ENCODE results near the gene BABAM2. TPM values are rescaled to one million over a fixed set of nuclear protein-coding genes. Genes with fewer than 3 reads are reported as not detected.
A peak's percentile ranks its signal among the peaks of the same experiment; 100 is the strongest.
"Not testable (repeated sequence)": the region's sequence is repeated elsewhere in the genome, so short reads cannot be mapped to it uniquely, and the experiment has no call there.

Gene BABAM2
- 10 to 100 TPM; 11.1 to 23.9 (median 20.6) TPM for polyA plus RNA-seq

DNA sequence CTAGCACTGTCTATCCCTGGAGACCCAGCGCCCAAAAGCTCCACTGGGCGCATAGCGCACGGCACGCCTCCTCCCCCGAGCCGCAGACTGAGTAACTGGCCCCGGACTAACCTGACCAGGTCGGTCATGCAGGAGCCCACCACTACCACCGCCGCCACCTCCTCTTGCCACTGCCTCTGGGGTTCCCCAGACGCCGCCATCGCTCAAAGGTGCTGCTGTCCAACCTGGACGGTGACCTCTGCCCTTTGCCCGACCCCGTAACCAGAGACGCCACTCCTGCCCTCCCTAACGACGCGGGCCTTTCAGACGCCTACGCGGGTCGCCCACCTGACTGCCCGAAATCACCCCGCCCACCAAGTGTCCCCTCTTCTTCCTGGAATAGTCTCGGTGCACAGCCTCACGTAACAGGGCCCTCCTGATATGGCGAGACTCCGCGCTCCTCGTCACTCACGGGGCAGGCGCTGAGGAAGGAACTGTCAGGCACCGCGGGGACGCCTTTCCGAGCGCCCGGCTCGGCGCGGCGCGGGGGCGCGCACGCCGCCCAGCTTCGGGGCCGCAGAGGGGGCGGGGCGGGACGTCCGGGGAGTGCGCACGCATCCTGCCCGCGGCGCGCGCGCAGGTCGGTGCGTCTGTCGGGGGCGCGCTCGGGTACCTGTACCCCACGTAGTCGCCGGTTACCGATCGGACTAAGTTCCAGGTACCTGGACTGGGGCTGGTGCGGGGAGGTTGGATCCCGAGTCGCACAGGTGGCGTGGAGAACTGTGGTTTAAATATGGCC lies at the start of gene BABAM2, which contains the start of gene RBKS:
TSS of gene BABAM2 (plus strand) at position 584 of the 778 bp plus-strand sequence. CDS start 3,828 bp downstream, outside the sequence.
TSS of gene RBKS (minus strand) at position 242 of the 778 bp plus-strand sequence. CDS start at position 200, 42 bp downstream.
- 0 to 1% (median 0%) methylated on average over 68 to 79 of the region's 79 CpGs for WGBS, 3 donors

DNA sequence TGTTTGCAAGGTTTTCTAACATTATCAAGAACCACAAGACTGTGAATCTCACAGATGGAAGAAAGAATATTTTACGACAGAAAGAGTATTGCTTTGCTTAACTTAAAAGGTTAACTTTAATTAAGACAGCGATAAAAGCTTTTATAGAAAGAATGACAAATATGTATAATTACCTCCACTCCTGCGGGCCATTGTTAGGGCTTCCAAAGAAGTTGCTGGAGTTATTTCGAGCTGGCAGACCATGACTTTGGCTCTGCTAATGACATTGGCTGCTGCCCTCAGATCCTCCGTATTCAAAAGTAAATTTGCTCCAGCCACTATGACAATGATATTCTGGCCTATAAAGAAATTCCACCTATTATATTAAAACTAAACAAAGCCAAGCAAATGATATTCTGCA lies 47.6 kb upstream of the BABAM2 start:
- 91 to 93% (median 92%) methylated on average over 5 of the region's 5 CpGs for WGBS, 3 donors
- no peak overlapping the region for H3K27ac ChIP-seq (ENCODE audit: low read depth, low read length)

More for the DNA sequence above, at the start of gene BABAM2, which contains the start of gene RBKS:
- H3K27ac ChIP-seq (ENCODE audit: low read depth, low read length) = peak within 1 kb of the TSS; percentile 55

GRCh38 chr2:27843992-27844391 lies 46.5 kb upstream of the BABAM2 start:
- H3K27ac ChIP-seq (ENCODE audit: low read depth, low read length) = no peak overlapping the region
- WGBS, 3 donors = 97 to 98% (median 97%) methylated on average over 7 of the region's 7 CpGs

GRCh38 chr2:27844821-27845255 lies 45.7 kb upstream of the BABAM2 start:
- 60 to 81% (median 74%) methylated on average over 4 of the region's 4 CpGs for WGBS, 3 donors
- H3K27ac ChIP-seq (ENCODE audit: low read depth, low read length) = no peak overlapping the region

DNA sequence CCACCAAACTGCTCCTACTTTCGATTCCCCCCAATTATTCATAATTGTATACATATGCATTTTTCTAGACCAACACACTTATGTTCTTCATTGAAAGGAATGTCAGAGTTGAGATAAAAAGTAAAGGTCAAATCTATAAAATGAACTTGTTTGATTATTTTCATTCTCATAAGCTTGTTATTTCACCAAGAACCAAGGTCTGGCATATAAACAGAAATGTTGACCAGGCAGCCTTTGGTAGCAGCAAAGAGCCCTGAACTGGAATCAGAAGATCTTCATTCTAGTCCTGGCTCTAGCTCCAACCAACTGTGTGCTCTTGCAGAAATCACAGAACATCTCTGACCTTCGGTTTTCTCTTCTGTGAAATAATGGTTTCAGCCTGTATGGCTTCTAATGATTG lies 43.2 kb upstream of the BABAM2 start:
- H3K27ac ChIP-seq (ENCODE audit: low read depth, low read length) = no peak overlapping the region
- 91 to 94% (median 94%) methylated on average over 2 of the region's 2 CpGs for WGBS, 3 donors

DNA sequence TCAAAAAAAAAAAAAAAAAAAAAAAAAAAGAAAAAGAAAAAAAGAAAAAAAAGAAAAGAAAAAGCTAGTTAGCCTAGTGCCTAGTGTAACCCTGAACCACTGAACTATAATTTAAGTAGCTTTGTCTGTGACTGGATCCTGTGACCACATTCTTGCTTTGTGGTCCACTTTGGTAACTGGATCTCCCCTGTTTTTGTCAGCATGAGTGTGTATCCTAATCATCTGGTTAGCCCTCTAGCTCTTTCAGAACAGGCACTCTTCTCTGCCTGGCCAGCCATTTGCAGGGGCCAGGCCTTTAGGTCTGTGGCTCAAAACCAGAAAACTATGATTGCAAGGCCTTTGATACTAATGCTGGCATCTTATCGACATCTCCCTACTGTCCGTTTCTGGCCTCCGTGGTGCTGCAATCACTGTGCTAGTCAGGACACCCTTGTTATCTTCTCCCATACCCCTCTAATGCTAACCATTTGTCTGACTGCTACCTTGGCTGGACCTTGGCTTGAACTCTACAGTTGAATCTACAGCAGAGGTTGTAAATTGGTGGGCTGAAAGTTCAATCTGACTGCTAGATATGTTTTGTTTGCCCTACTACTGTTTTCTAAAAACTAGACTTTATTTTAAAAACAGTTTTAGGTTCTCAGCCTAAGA lies 40.8 kb upstream of the BABAM2 start:
- 90 to 98% (median 97%) methylated on average over 3 of the region's 3 CpGs for WGBS, 3 donors

GRCh38 chr2:27852691-27853090 lies 37.8 kb upstream of the BABAM2 start:
- WGBS, 3 donors = 89 to 100% (median 96%) methylated on average over 1 of the region's 1 CpG
- no peak overlapping the region for H3K27ac ChIP-seq (ENCODE audit: low read depth, low read length)

More for the DNA sequence above, 40.8 kb upstream of the BABAM2 start:
- H3K27ac ChIP-seq (ENCODE audit: low read depth, low read length) = no peak overlapping the region

- H3K27ac ChIP-seq (ENCODE audit: low read depth, low read length) = no peak overlapping the region
- WGBS, 3 donors = 43 to 88% (median 81%) methylated on average over 3 of the region's 3 CpGs
These were observed 36.2 kb upstream of the BABAM2 start for GRCh38 chr2:27854229-27854862.

GRCh38 chr2:27855476-27855875 lies 35.1 kb upstream of the BABAM2 start:
- H3K27ac ChIP-seq (ENCODE audit: low read depth, low read length) = no peak overlapping the region

- H3K27ac ChIP-seq (ENCODE audit: low read depth, low read length) = no peak overlapping the region
- WGBS, 3 donors = 58 to 87% (median 75%) methylated on average over 3 of the region's 3 CpGs
These were observed 34.1 kb upstream of the BABAM2 start for GRCh38 chr2:27856386-27856785.

GRCh38 chr2:27856956-27857355 lies 33.6 kb upstream of the BABAM2 start:
- WGBS, 3 donors = 93 to 97% (median 93%) methylated on average over 3 of the region's 3 CpGs
- H3K27ac ChIP-seq (ENCODE audit: low read depth, low read length) = no peak overlapping the region

GRCh38 chr2:27857417-27858172 lies 32.9 kb upstream of the BABAM2 start:
- no peak overlapping the region for H3K27ac ChIP-seq (ENCODE audit: low read depth, low read length)
- 88 to 98% (median 95%) methylated on average over 4 of the region's 4 CpGs for WGBS, 3 donors

DNA sequence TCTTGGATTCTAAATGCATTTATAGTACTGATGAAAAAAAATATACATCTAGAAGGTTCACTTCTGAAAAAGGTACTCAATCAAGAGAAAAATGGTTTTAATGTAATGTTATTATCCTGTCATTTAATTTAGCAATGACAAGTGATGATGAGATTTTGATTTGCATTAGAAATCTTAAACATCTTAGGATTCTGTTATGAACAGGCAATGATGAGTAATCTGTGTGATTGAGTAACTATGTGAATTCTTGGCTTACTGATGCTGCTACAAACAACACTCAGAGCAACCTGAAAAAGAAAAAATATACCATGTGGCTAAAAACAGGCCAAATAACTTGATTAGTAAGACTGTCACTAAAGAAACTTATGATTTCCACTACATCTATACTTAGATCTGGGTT lies 30.4 kb upstream of the BABAM2 start:
- no peak overlapping the region for H3K27ac ChIP-seq (ENCODE audit: low read depth, low read length)

GRCh38 chr2:27863146-27863545 lies 27.4 kb upstream of the BABAM2 start:
- H3K27ac ChIP-seq (ENCODE audit: low read depth, low read length) = no peak overlapping the region
- WGBS, 3 donors = 69 to 75% (median 73%) methylated on average over 1 of the region's 1 CpG

DNA sequence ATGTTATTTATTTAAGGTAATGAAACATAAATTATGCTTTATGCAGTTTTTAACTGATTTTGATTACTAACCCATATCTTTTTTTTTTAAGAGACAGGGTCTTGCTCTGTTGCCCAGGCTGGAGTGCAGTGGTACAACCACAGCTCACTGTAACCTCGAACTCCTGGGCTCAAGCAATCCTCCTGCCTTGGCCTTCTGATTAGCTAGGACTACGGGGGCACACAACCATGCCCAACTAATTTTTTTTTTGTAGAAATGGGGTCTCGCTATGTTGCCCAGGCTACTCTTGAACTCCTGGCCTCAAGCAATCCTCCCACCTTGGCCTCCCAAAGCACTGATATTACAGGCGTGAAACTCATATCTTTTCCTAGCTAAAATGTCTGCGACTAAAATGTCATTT lies 26.6 kb upstream of the BABAM2 start:
- not testable (repeated sequence) for H3K27ac ChIP-seq (ENCODE audit: low read depth, low read length)

GRCh38 chr2:27866237-27866636 lies 24.3 kb upstream of the BABAM2 start:
- H3K27ac ChIP-seq (ENCODE audit: low read depth, low read length) = no peak overlapping the region

More for the DNA sequence above, 26.6 kb upstream of the BABAM2 start:
- WGBS, 3 donors = 95 to 97% (median 96%) methylated on average over 5 of the region's 5 CpGs

GRCh38 chr2:27869763-27870162 lies 20.8 kb upstream of the BABAM2 start:
- H3K27ac ChIP-seq (ENCODE audit: low read depth, low read length) = no peak overlapping the region
- WGBS, 3 donors = 37 to 90% (median 89%) methylated on average over 6 of the region's 6 CpGs

More at GRCh38 chr2:27866237-27866636, 24.3 kb upstream of the BABAM2 start:
- 70 to 78% (median 75%) methylated on average over 1 of the region's 1 CpG for WGBS, 3 donors

DNA sequence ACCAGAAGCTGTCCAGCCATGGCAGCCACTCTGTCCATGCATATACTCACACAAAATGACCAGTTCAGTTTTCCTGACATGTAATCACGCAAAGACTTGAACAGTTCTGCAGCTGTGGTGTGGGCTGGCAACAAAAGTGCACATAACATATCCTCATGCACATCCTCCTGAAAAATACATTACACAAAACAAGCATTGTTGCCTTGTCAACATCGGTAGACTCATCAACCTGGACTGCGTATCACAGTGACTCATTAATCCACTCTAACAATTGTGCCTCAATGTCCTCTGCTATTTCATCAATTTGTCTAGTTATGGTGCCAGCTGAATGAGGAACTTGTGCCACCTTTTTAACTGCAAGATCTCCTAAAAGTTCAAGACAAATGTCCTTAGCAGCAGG lies 19.8 kb upstream of the BABAM2 start:
- 94 to 96% (median 95%) methylated on average over 3 of the region's 3 CpGs for WGBS, 3 donors

More for the DNA sequence above, 19.8 kb upstream of the BABAM2 start:
- H3K27ac ChIP-seq (ENCODE audit: low read depth, low read length) = no peak overlapping the region

Data from adipose tissue (tissue), 3 donors.